ENCODE data around the gene RARB.

GRCh38 chr3:25631989-25632388 is 203.9 kb downstream of the RARB start:
- TF ChIP-seq ZC3H10 (CRISPR knock-in tag; IDR thresholded peaks at IDR 0.05) (no peak), ZNF8 (CRISPR knock-in tag; IDR thresholded peaks at IDR 0.05) (no peak), ARNTL (CRISPR knock-in tag; IDR thresholded peaks at IDR 0.05; ENCODE audit: borderline replicate concordance, low read depth) (no peak), POU6F1 (CRISPR knock-in tag; IDR thresholded peaks at IDR 0.05; ENCODE audit: borderline replicate concordance, low read depth) (no peak), TOX (CRISPR knock-in tag; IDR thresholded peaks at IDR 0.05; ENCODE audit: borderline replicate concordance) (no peak), ZNF565 (CRISPR knock-in tag; conservative IDR thresholded peaks at IDR 0.05; ENCODE audit: low read depth) (no peak), GLIS3 (CRISPR knock-in tag; IDR thresholded peaks at IDR 0.05) (no peak), ESRRG (CRISPR knock-in tag; IDR thresholded peaks at IDR 0.05) (no peak), PATZ1 (CRISPR knock-in tag; IDR thresholded peaks at IDR 0.05; ENCODE audit: borderline replicate concordance) (no peak), ZFP30 (CRISPR knock-in tag; IDR thresholded peaks at IDR 0.05) (0 out of 2 replicates have a peak, but pooled peaks have one; percentile 20), RARB (CRISPR knock-in tag; IDR thresholded peaks at IDR 0.05) (no peak), CSDC2 (CRISPR knock-in tag; IDR thresholded peaks at IDR 0.05) (no peak), ZNF70 (CRISPR knock-in tag; IDR thresholded peaks at IDR 0.05) (no peak)

All from SK-N-SH treated with all-trans-retinoic acid at 6 μM for 48 hours (cell line).